ENCODE results near the gene YWHAQ.

YWHAQ gene

DNA sequence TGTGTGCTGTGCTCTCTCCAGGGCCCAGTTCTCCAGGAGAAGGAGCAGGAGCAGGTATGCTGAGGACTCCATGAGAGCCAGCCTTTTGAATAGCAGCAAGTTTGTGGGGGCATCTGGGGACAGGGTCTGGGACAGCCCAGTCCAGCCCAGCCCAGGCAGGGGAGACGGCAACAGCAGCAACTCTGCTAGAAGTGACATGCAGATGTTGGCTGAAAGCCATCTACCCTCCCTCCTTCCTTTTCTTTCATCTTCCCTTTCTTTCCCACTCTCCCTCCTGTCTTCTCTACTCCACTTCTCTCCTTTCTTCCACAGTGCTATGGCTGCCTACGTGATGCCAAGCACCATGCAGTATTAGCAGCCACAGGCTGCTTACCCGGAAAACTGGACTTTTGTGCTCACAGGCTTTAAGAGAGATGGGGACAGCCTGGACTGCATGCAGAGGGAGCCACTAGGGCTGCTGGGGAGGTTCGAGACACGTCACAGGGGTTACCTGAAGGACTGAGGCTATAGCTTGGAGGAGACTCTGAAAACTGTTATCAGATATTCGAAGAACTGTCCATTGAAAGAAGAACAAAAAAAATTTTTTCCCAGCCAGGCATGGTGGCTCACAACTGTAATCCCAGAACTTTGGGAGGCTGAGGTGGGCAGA, 23.8 kb upstream of the YWHAQ start:
- no peak for DNase-seq

DNA sequence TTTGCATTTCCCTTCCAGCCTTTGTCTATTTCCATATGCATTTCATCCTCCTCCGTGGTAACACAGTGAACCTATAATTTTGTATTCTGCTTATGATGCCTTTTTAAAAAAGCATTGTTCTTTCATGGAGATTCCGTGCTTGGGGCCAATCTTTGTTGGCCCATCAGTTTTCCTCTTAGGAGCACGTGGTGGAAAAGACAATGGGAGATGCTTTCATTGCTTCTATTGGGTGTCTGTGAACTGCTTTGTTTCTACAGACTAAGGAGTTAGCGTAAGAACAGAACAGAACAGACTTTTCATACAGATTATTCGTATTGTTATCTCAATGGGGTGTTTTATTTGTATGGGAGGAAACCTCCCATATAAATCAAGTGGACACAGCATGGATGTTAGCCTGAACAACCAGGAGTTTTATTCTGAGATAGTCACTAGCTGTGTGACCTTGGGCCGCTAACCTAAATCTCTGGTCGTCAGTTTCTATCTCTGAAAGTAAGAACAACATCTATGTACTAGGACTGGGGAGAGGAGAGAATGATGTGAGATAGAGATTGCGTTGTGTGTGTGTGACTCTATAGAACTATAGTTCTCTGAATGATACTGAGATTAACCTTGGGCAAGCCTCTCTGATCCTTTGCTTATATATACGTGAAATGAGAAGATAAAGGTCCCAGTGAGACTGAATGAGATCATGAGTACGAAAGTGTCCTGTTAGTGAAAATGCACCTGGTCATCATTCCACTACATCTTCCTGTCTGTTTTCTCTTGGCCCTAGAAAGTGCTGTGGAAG, 22.9 kb upstream of the YWHAQ start:
- no peak for DNase-seq

DNA sequence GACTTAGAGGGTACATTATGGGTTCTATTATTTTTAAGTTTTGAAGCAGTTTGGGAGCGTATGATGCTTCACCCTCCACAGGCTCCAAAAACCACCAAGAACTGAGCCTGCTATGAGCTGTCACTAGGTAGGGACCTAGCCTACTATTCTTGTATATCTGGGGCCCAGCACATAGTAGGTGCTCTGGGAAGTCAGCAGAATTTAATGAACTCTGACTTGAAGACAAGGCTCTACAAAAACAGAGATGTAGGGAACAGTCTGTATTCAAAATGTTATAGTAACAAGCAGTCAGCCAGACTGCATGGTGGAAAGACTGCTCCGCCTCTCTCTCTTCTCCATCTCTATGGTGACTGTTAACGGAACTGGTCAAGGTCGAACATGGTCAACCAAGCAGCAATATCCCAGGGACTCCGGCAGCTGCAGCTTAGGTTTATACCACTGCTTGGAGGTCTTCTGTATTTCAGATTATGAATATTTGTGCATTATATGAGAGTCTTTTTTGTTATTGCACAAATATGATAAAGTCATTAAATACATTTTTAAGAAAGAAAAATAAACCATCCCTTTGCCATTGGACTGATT, 22.2 kb upstream of the YWHAQ start:
- DNase-seq: no peak

DNA sequence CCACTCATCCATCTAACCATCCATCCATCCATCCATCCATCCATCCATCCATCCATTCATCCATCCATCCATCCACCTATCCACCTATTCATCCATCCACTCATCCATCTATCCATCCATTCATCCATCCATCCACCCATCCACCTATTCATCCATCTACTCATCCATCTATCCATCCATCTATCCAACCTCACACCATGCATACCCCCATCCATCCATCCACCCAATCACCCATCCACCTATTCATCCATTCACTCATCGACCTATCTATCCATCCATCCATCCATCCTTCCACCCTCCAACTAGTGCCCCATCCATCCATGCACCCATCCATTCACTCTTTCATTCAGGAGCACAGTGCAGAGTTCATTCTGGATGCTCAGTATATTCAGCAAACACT, 21.5 kb upstream of the YWHAQ start:
- no peak for DNase-seq

DNA sequence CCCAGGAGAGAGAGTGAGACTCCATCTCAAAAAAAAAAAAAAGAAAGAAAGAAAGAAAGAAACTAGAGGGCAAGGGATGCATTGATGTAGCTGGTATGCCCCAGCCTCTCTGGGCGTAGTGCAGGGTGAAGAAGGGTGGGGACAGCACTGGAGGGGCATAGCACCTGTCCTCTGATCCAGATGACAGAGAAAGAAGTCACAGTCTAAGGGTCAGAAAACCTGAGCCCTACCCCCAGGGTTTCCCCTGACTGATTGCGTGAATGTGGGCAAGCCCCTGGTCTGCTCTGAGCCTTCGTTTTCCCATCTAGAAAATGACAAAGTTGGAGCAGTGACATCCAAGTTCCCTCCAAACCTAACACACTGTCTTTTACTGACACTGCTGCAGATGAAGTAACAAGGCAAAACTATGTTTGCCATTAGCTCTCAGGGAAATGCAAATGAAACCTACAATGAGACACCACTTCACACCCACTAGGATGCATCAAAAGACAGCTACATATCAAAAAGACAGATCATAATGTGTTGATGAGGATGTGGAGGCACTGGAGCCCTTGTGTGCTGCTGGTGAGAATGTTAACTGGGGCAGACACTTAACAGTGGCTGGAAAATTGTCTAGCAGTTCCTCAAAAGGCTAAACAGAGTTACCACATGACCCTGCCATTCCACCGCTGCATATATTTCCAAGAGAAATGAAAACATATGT, 19.5 kb upstream of the YWHAQ start:
- DNase-seq: no peak

DNA sequence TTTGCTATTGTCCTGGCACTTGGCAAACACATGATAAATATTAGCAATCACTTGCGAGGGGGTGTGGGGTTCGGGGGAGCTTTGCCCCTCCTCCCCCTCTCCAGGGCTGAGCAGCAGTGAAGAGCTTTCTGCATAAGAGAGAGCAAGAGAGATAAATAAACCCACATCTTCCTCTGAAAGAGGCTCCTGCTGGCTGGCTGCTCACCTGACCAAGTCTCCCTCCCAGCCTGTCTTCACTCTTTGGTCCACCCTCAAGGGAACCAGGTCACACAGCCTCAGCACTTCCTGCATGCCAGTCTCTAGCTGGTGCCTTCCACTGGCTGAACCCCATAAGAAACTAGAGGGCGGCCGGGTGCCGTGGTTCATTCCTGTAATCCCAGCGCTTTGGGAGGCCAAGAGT, 18.5 kb upstream of the YWHAQ start:
- no peak for DNase-seq

DNA sequence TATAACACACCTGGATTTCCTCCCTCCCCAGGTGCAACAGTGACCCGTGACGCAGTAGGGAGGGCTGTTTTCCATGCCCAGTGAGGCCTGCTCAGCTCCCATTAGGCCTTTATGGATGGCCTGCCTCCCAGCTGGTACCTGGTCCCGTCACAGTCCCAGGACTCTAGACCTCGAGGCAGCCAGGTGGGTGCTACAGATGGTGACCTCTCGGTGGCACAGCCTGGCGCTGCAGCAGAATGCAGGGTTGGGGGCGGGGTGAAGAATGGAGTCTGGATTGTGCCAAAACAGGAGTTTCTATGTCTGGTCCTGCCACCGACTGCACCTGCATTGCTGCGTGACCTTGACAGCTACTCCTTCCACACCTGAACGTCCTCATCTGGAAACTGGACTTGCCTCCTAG, 18.0 kb upstream of the YWHAQ start:
- peak; percentile 97 for DNase-seq

DNA sequence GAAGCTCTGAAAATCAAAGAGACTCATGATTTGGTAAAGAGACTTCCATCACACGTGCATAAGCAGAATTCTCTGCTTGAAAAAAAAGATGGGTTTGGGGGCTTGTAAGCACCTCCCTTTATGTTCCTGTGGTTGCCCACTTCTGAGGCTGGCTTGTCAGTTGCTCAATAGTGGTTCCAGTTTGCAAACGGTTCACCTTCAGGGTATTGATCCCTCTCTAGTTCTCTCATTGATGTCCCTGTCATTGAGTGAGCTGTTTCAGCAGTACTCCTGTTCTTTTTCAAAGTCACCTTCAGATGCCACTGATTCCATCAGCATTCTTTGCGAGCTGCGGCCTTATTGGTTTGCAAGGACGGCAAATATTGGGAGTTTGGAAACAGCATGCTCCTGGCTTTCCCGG, 17.1 kb upstream of the YWHAQ start:
- DNase-seq: no peak

DNA sequence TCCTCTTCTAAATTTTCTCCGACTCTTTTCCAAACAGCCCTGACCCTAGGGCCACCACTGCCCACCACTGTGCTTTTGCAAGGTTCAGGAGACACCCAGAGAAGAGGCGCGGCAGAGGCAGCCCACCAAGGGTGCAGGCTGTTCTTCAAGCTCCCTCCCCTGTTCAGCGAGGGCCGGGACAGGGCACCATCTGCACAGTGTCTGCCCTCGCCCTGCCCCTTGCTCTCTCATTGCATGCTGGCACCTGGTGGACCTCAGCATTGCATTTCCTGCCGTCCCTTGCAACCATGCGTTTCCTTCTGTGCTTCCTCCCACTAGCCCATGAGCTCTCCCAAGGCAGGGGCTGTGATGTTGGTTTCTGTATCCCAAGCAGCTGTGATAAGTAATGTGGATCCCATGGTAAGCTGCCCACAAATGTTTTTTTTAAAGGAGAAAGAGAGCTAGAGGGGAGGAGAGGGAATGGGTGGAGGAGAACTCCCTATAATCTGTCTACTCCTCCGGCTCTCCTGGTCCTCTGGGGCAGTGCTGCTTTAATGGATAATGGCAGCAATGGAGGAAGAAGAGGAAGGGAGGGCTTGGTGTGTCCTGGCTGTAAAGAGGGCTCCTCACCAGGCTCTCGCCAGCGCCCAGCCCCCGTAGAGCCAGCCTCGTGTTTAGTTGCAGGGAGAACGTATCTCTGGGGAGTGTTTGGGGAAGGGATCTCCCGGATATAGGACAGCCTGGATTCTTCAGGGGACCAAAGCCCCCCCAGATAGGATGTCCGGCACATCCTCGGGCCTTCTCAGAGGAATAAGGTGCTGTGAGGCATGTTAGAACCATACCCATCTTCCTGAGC, 15.6 kb upstream of the YWHAQ start:
- no peak for DNase-seq

DNA sequence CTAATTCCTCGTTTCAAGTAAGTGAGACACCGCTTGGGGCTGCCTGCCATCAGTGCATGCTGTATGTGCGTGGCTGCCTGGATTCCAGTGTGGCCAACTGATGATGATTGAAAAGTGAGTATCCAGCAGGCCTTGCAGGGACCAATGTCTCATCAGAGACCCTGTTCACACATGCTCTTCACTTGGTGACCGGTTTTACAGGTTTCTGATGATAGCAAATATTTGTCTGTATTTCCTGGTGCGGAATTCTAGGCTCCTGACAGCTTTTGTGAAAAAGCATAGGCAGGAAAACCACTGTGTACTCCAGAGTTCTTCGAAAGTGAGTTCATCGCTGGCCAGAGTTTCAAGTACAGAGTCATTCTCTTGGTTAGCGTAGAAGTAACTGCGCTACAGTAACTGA, 13.8 kb upstream of the YWHAQ start:
- peak; percentile 92 for DNase-seq

DNA sequence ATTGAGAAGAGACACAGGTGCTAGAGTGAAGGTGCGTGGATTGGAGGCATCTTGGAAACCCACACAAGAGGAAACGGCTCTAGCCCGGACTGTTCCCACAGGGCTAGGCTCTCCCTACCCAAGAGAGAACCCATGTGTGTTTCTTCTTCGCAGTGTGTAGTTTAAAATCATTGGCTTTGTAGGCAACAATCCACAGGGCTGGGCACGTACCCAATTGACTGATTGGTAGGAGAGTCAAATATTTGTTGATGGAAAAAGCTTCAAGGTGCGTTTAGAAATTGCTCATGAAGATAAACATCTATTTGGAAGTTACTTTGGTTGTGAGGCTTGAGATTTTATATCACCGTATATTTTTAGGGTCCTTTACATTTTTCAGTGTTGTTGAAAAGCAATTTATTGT, 13.2 kb upstream of the YWHAQ start:
- no peak for DNase-seq

DNA sequence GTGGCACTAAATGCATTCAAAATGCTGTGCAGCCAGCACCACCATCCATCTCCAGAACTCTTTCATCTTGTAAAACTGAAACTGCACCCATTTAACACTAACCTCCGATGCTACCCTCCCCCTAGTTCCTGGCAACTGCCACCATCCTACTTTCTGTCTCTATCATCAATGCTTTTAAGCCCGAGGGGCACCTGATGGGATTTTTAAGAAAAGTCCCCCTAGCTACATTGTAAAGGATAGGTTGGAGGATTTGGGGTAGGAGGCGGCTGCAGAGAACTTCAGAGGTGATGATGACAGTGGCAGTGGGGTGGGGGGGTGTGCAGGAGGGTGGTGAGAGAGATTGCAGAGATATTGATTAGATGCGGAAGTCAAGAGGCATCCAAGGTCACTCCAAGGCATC, 10.8 kb upstream of the YWHAQ start:
- DNase-seq: no peak

DNA sequence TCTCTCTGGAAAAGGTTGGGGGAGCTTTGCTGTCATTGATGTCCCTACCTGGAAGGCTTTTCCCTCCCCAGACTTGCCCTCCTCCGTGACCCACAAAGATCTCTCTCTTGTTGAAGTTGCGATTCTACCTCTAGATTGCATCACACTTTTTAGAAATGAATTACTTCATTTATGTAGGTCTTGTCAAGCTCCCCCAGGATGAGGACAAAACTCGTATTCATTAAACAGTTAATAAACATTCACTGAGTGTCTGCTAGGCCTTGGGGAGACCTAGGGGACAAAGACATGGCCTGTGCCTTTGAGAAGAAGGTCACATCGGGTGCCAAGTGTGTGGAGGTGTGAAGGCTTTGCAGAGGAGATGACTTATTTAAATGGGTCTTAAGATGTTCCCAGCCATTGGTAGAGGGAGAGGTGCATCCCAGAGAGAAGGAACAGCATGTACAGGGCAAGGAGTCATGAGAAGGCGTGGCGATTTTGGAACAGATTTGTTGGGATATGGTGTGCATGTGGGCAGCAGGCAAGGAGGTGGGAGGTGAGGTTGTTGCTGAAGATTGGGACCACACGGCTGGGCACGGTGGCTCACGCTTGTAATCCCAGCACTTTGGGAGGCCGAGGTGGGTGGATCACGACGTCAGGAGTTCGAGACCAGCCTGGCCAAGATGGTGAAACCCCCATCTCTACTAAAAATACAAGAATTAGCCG, 9.8 kb upstream of the YWHAQ start:
- DNase-seq: no peak

DNA sequence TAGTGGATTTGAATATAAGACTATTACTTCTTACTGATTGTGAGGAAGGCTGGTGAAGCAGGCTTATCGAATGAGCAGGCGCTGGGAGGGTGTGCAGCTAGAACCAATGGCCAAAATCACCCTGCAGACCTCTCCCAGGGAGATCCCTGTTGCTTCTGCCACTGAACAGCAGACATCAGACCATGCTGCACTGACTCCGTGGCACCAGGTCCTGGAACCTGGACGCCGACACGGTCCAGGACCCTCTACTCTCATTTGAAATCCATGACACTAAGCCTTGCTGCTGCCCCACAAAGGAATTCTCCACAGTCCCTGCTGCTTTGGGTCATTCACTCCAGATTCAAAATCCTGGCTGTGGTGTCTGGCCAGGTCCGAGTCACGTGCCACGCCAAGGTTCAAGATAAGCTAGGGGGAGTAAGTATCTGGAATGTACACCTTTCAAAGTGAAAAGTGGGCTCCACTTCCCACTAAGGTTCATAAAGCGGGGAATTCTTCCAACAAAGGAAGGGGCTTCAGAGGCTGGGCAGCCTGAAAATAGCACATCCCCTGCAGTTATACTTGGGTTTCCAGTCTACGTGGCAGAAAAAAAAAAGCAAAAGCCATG, 9.0 kb upstream of the YWHAQ start:
- no peak for DNase-seq

DNA sequence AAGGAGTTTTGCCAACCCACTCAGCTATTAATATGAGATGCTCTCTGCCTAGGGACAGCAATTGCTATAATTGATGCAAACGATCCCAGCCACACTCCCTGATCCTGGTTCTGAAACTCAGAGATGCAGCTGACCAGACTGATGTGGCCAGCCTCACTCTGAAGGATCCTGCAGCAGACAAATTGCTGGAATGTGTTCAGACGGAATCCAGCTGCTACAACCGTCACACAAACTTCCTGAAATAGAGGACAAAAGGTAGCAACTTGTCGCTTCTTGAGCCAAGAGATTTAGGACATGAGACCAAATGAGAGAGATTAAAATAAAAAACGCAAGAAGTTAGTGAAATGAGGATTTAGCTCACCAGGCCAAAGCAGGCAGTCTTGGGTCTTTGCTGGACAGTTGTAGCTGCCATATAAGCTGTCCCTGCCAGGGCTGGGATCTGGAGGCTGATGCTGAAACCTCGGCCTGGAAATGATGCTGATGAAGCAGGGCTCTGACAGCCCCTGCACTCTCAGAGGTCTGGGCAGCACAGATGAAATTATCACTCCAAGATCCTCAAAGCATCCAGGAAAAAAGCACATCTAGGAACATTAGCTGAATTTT, 8.3 kb upstream of the YWHAQ start:
- no peak for DNase-seq

DNA sequence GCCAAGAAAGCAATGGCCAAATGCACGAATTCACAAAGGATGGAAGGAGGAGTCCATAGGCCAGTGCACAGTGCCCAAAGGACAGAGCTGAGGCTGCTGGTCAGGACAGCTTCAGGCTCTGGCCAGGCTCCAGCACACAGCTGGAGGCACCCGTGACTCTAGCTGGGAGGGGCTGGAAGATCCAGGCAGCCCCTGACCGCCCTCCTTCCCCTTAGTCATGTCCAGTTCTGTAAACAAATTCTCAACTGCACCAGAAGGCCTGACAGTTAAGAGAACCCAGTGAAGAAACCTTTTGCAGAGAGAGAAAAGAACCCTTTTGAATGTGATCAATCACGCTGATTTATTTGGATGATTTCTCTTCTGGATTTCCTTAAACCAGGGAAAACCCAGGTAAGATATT, 7.7 kb upstream of the YWHAQ start:
- no peak for DNase-seq

DNA sequence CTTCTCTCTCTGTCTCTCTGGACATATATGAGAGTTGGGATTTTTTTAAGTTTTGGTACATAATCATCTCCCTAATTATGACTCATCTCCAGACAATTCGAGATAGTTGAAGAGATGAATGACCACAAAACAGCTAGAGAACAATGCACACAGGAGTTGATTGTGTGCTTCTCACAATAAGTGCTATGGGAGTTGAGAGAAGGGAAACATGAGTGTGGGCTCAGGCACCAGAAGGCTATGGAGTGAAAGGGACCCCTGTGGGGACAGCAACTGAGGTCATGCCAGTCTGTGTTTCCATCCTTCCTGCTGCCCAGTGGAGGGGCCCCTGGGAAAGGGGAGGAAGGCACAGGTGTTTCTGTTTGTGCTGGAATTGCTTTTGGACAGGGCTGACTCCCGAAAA, 6.5 kb upstream of the YWHAQ start:
- DNase-seq: no peak

DNA sequence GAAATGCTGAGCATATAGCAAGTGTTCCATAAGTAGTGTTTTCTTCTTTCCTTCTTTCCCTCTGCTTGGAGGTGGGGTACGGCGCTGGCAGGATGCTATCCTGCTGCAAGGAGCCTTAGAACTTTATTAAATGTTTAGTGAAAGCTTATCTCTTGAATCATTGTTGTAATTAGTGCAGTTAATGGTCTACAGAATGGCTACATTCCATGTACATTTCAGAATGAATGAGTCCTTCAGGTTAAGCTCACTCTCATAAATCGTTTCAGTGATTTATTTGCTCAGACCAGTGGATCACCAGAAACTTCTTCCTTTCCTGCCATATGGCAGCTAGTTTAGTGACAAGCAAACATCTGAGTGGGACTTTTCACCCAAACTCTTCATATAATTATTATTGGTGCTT, 3.3 kb upstream of the YWHAQ start:
- no peak for DNase-seq

DNA sequence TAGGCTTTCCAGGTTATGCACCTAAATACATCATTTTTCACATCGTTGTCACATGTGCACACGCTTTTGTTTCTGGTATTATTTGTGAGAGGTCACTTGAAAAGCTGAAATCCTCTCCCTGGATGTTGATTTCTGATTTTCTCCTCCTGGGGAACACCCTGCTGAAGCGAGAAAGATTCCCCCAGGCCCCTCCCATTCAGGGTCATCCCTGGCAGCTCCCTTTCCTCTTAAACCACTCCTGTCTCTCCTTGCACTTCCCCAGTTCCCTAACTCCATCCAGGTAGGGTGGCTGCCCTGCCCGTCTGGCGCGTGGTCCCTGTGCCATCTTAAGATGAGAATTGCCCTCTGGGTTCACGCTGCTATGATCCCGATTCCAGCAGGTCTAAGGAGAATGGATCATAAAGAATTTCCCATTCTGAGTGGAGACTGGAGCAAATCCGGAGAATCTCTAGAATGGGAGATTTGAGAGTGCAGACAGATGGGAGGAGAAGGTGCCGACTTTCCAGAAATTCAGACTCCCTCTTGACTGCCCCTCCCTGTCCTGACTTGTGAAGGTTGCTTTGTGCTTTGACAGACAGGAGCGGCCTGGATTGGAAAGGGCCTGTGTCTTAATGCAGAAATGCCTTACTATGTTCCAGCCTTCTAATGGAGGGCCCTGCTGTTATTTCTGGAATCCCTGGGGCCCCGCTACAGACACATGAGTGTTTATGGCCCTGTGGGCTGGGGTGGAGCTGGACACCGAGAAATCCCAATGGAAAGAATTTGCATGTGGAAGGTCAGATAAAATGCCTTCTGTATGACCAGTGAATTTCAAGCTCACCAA, 1.3 kb upstream of the YWHAQ start:
- peak; percentile 30 for DNase-seq

DNA sequence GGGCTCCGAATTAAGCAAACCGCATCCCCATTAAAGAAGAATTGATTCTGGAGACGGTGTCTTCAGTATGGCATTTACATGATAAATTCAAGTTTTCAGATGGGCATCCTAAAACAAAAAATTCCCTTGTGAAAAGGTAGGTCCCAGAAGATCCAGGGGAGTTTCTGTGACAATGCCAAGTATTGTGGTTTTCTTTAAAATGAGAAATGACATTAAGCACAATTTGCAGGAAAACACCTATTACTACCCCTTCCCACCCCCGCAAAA, 689 bp upstream of the YWHAQ start:
- DNase-seq: no peak
